Breast epithelium (tissue), 3 donors: ENCODE data around the gene GAST.

Experiments used
- POLR2AphosphoS5 ChIP-seq, 3 donors: sonication (generic); formaldehyde crosslinking; IDR thresholded peaks; one replicate each; pipeline ENCODE4 v1.6.1; 2017; ENCODE audit warnings: antibody characterized with exemption in 3 of 3
- TF ChIP-seq, protein P1 (sequence below), 3 donors: fragments of 450-650 bp; IDR thresholded peaks; one replicate each; pipeline ENCODE4 v1.5.1; 2016 to 2017; ENCODE audit warnings: antibody characterized with exemption in 3 of 3, mild to moderate bottlenecking in 3 of 3, moderate library complexity in 3 of 3

- no peak for TF ChIP-seq POLR2AphosphoS5 (IDR thresholded peaks at IDR 0.05)
- TF ChIP-seq, protein P1, sequence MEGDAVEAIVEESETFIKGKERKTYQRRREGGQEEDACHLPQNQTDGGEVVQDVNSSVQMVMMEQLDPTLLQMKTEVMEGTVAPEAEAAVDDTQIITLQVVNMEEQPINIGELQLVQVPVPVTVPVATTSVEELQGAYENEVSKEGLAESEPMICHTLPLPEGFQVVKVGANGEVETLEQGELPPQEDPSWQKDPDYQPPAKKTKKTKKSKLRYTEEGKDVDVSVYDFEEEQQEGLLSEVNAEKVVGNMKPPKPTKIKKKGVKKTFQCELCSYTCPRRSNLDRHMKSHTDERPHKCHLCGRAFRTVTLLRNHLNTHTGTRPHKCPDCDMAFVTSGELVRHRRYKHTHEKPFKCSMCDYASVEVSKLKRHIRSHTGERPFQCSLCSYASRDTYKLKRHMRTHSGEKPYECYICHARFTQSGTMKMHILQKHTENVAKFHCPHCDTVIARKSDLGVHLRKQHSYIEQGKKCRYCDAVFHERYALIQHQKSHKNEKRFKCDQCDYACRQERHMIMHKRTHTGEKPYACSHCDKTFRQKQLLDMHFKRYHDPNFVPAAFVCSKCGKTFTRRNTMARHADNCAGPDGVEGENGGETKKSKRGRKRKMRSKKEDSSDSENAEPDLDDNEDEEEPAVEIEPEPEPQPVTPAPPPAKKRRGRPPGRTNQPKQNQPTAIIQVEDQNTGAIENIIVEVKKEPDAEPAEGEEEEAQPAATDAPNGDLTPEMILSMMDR (IDR thresholded peaks at IDR 0.05): no peak
Measured at GRCh38 chr17:41762391-41762790, 50.3 kb downstream of the GAST start.
